Right ventricle myocardium superior (tissue), 1 donor: ENCODE measurements around the gene KCTD20. TPM values are rescaled to one million over a fixed set of nuclear protein-coding genes. Genes with fewer than 3 reads are reported as not detected.

Experiments
- ATAC-seq: fragments of 200-7000 bp; cut with Tn5 transposase; one replicate; pipeline ENCODE4 v1.9.1; 2020; ENCODE audit warnings: mild to moderate bottlenecking; ENCODE audit not compliant: poor library complexity
- DNase-seq: peaks from one replicate; pipeline ENCODE4 v3.0.0-alpha.2; 2020
- intact Hi-C: fragments of 100-400 bp; cut with DNase I; formaldehyde crosslinking; loops from one replicate; pipeline ENCODE4 v1.11.2; 2022
- total RNA-seq: library from RNA; stranded (reverse); fragmentation: NEBNext Ultra II Directional; extraction: Animal tissue kit (Norgen Biotek cat#: 25700); gene quantifications from one replicate; pipeline ENCODE4 v1.2.1, GENCODE V29; 2021
- donor health status: DM: no; HTN: yes; CAD: no; lungs with severe emphysema.

KCTD20 gene
- total RNA-seq, 1 donor from 2014 or later: 22.1 TPM

GRCh38 chr6:36516988-36517387 lies 74.2 kb downstream of the KCTD20 start:
- ATAC-seq (no peak), DNase-seq (no peak)
- intact Hi-C loops: no loop called here

DNA sequence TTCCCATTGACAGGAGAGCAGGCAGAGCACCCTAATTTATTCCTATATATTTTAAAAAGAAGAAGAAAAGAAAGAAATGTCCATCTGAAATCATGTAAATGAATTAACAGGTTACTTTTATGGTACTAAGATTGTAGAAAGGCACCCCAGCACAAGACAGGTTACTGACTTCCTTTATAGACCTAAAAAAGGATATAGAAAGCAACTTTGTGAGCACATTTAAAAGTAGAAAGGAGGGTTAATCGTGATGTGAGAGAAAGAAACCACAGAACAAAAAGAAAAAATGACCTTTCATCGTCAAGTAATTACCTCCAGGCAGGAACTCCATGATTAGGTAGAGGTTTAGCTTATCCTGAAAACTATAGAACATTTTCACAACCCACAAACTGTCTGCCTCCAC lies 74.6 kb downstream of the KCTD20 start:
- DNase-seq (no peak), ATAC-seq (no peak)
- intact Hi-C loops: no loop called here

DNA sequence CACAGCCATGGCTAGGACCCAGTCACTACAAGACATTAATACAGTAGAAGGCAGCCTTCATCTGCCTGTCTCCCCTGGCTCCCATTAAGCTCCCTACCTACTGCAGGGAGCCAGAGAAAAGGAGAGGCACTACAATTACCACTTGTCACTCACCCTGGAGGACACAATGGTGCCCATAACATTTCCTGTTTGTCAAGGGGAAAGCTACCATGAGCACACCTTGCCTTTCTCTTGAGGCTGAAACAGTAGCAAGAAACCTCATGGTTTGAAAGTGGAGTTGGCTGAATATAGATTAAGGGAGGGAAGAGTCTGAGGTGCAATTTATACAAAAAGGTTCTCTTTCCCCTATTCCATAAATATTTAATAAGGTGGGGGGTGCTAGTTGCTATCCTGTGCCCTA lies 76.6 kb downstream of the KCTD20 start:
- intact Hi-C loops: no loop called here
- no peak for ATAC-seq

DNA sequence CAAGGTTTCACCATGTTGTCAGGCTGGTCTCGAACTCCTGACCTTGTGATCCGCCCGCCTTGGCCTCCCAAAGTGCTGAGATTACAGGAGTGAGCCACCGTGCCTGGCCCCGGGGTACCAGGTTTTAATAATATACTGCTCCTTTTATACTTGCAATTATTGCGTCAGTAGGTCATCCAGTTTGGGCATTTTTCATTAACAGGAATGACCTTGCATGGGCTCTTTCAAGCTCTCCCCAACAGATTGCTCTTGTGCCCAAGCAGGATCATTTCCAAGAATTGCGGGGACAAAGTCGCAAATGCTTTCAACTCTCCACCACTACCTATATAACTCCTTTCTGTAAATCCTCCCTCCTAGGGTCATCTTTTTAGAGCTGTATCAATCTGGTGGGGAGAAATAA lies 80.7 kb downstream of the KCTD20 start:
- no peak for ATAC-seq

More for the DNA sequence above, 76.6 kb downstream of the KCTD20 start:
- no peak for DNase-seq

DNA sequence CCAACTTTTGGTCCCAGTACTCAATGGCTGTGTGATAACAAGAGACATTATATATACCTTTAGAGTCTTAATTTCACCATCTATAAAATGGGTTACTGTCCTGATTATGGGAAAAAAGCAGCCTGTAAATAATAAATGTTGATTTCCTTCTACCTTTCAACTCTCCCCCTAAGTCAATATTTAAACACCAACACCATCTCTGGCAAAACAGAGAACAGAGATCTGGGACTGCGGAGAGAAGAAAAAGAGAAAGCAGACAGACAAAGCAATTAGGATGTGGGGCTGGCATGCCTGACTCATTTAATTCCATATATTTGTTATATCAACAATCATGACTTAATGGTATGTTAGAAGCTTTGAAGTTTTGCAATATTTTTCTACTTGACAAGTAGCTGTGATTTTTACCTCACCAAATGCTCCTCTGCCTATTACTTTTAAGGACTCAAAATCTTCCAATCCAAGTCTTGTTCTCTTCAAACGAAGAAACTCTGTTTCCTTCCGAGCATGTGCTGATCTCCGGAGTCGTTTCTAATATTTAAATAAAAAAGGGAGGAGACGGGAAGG lies 81.2 kb downstream of the KCTD20 start:
- intact Hi-C loops: no loop called here
- ATAC-seq: no peak
- no peak for DNase-seq

More for the DNA sequence above, 80.7 kb downstream of the KCTD20 start:
- intact Hi-C loops: no loop called here
- no peak for DNase-seq

DNA sequence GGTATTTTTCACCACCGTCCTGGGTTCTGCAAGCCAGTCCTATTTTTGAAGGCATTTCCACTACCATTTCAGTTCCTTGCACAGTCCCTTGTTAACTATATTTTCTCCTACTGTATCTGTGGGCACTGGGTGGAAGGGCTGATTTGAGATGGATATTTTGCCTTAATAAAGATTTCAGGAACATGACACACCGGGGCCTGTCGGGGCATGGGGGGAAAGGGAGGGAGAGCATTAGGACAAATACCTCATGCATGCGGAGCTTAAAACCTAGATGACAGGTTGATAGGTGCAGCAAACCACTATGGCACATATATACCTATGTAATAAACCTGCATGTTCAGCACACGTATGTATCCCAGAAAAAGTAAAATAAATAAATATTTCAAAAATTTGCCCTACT lies 82.1 kb downstream of the KCTD20 start:
- DNase-seq (no peak), ATAC-seq (no peak)
- intact Hi-C loops: no loop called here

DNA sequence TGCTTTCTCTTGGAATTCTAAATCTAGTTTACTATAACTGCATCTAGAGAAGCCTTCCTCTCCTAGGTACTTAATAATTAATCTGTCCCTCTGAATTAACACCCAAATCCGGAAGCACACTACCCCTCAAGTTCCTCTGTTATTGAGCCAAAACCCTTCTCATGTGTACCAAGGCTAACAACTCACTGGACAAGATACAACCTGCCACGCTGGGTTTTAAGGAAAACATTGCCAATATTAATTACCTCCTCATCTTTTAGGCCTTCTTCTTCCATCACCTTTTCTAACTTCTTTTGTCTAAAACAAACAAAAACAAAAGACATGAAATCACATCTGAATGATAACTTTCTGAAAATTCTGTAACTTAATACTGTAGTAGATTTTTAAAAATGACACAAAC lies 82.5 kb downstream of the KCTD20 start:
- intact Hi-C loops: no loop called here
- ATAC-seq: no peak
- DNase-seq: no peak

GRCh38 chr6:36526066-36526465 lies 83.3 kb downstream of the KCTD20 start:
- no peak for DNase-seq
- intact Hi-C loops: no loop called here
- ATAC-seq: no peak

DNA sequence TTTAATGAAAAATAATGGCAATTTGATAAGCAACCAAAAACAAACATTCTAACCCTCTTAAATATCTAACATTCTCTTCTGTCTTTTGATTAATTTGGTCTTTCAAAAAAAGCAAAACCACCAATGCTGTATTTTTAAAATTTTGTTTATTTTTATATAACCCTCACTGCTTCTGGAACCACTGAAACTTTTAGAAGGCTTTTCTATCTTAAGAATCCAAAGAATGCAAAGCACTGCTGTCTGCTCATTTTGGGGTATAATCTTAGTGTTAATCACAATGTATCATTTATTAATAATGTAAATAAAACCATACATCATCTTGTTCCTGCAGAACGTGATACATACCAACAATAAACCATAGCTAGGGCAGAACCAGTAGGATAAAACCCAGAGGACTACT lies 90.5 kb downstream of the KCTD20 start:
- DNase-seq: no peak
- intact Hi-C loops: no loop called here
- no peak for ATAC-seq

DNA sequence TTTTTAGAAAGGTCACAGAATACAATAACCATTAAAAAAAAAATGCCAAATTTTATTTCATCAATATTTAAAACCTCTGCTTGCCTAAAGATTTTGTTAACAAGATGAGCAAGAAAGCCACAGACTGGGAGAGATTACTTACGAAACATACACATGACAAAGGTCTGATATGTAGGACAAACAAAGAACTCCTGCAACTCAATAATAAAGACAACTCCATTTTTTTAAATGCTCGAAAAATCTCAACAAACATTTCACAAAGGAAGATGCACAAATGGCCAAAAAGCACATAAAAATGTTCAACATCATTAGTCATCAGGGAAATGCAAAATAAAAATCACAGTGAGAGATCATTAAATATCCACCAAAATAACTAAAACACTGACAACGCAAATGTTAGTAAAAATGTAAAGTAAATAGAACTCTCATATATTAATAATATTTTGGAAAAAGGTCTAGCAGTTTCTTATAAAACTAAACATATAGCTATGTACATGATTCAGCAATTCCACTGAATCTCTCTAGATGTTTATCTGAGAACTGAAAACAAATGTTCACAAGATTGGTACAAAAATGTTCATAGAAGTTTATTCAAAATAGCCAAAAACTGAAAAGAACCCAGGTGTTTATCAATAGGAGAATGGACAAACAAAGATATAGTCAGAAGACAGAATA lies 94.2 kb downstream of the KCTD20 start:
- intact Hi-C loops: no loop called here
- ATAC-seq (no peak), DNase-seq (no peak)

- peak; percentile 92 for ATAC-seq
These were observed 97.2 kb downstream of the KCTD20 start for GRCh38 chr6:36539814-36540568.

More at GRCh38 chr6:36539814-36540568, 97.2 kb downstream of the KCTD20 start:
- intact Hi-C loops: no loop called here
- no peak for DNase-seq

Other genes with a start within 250 kb of the KCTD20 start
- gene BRPF3, start 246.3 kb upstream of the KCTD20 start, total RNA-seq: 17.8 TPM
- gene PNPLA1, start 172.9 kb upstream of the KCTD20 start, total RNA-seq: not detected
- gene BNIP5, start 106.1 kb upstream of the KCTD20 start, total RNA-seq: not detected
- gene ETV7, start 55.3 kb upstream of the KCTD20 start, total RNA-seq: not detected
- gene PXT1, start 146 bp upstream of the KCTD20 start, total RNA-seq: 0.13 TPM
- 21.2 TPM for gene STK38, start 104.5 kb downstream of the KCTD20 start, total RNA-seq
- 122 TPM for gene SRSF3, start 151.4 kb downstream of the KCTD20 start, total RNA-seq
- 54.5 TPM for gene CDKN1A, start 235.7 kb downstream of the KCTD20 start, total RNA-seq